Liver (tissue), 9 donors: ENCODE measurements around the gene NSL1. TPM values are rescaled to one million over a fixed set of nuclear protein-coding genes. Genes with fewer than 3 reads are reported as not detected.
"Not testable (repeated sequence)": the region's sequence is repeated elsewhere in the genome, so short reads cannot be mapped to it uniquely, and the experiment has no call there.

Experiments used
- DNase-seq: peaks from one replicate; pipeline ENCODE4 v3.0.0-alpha.2; 2017; ENCODE audit warnings: low spot score
- H3K27ac ChIP-seq, 2 donors: one replicate each; pipeline ENCODE4 v1.7.0; 2013; ENCODE audit warnings: inconsistent platforms in 2 of 2, low read length in 2 of 2, control low read depth in 1 of 2, low read depth in 1 of 2, mild to moderate bottlenecking in 1 of 2
- H3K27me3 ChIP-seq, 4 donors: one replicate each; pipeline versions ENCODE4 v1.6.1 to v1.7.0; 2013; ENCODE audit warnings: low read length in 3 of 4, inconsistent platforms in 1 of 4, mild to moderate bottlenecking in 1 of 4, moderate library complexity in 1 of 4; ENCODE audit not compliant: control insufficient read depth in 4 of 4, insufficient read depth in 4 of 4
- H3K36me3 ChIP-seq, 4 donors: one replicate each; pipeline versions ENCODE4 v1.6.1 to v1.7.0; 2013; ENCODE audit warnings: low read length in 3 of 4, mild to moderate bottlenecking in 3 of 4, low read depth in 1 of 4, moderate library complexity in 1 of 4; ENCODE audit not compliant: control insufficient read depth in 4 of 4, insufficient read depth in 3 of 4
- H3K4me1 ChIP-seq, 4 donors: one replicate each; pipeline versions ENCODE4 v1.6.1 to v1.7.0; 2013; ENCODE audit warnings: low read length in 3 of 4, mild to moderate bottlenecking in 3 of 4, moderate library complexity in 1 of 4; ENCODE audit not compliant: control insufficient read depth in 4 of 4, insufficient read depth in 4 of 4
- H3K4me3 ChIP-seq, 3 donors: one replicate each; pipeline versions ENCODE4 v1.6.1 to v1.7.0; 2013; ENCODE audit warnings: low read length in 3 of 3, control low read depth in 1 of 3, low read depth in 1 of 3, mild to moderate bottlenecking in 1 of 3
- H3K9ac ChIP-seq, 2 donors: one replicate each; pipeline ENCODE4 v1.7.0; 2013; ENCODE audit warnings: low read length in 2 of 2, mild to moderate bottlenecking in 2 of 2, moderate library complexity in 2 of 2, control low read depth in 1 of 2, low read depth in 1 of 2
- H3K9me3 ChIP-seq, 4 donors: one replicate each; pipeline versions ENCODE4 v1.6.1 to v1.7.0; 2013; ENCODE audit warnings: low read length in 3 of 4; ENCODE audit not compliant: control insufficient read depth in 4 of 4
- CTCF ChIP-seq: fragments of 150-350 bp; IDR thresholded peaks from 2 replicates; pipeline ENCODE4 v1.5.1; 2017; ENCODE audit warnings: improper control_type of control experiment, low read depth, low read length; ENCODE audit not compliant: missing input control
- EGR1 ChIP-seq, 2 donors: IDR thresholded peaks; 2 replicates each; pipeline ENCODE4 v1.6.1; 2016 to 2018; ENCODE audit warnings: antibody characterized with exemption in 2 of 2, low read depth in 2 of 2
- FOXA2 ChIP-seq: IDR thresholded peaks from 2 replicates; pipeline ENCODE4 v1.6.1; 2016; ENCODE audit warnings: antibody characterized with exemption
- GABPA ChIP-seq, 2 donors: IDR thresholded peaks in 1 of 2; conservative IDR thresholded peaks in 1 of 2; 2 replicates each; pipeline ENCODE4 v1.6.1; 2016; ENCODE audit warnings: antibody characterized with exemption in 2 of 2, mild to moderate bottlenecking in 1 of 2, moderate library complexity in 1 of 2
- HNF4A ChIP-seq, 2 donors: conservative IDR thresholded peaks; 2 replicates each; pipeline ENCODE4 v1.6.1; 2016; ENCODE audit warnings: antibody characterized with exemption in 2 of 2, mild to moderate bottlenecking in 2 of 2
- HNF4G ChIP-seq: IDR thresholded peaks from 2 replicates; pipeline ENCODE4 v1.6.1; 2016; ENCODE audit warnings: antibody characterized with exemption
- JUND ChIP-seq, 2 donors: IDR thresholded peaks; 2 replicates each; pipeline ENCODE4 v1.6.1; 2016; ENCODE audit warnings: antibody characterized with exemption in 2 of 2
- NR2F2 ChIP-seq: IDR thresholded peaks from 2 replicates; pipeline ENCODE4 v1.6.1; 2016; ENCODE audit warnings: antibody characterized with exemption
- RXRA ChIP-seq, 2 donors: IDR thresholded peaks; 2 replicates each; pipeline ENCODE4 v1.6.1; 2017 to 2018; ENCODE audit warnings: antibody characterized with exemption in 2 of 2, mild to moderate bottlenecking in 1 of 2
- SP1 ChIP-seq: IDR thresholded peaks from 2 replicates; pipeline ENCODE4 v1.6.1; 2018; ENCODE audit warnings: antibody characterized with exemption, mild to moderate bottlenecking
- TAF1 ChIP-seq: conservative IDR thresholded peaks from 2 replicates; pipeline ENCODE4 v1.6.1; 2016; ENCODE audit warnings: antibody characterized with exemption, mild to moderate bottlenecking
- WGBS: extraction: QIAGEN DNeasy Blood & Tissue Kit; methylation state at CpG from one replicate; pipeline ENCODE4 v1.1.7; 2013; 5-methylcytosine and 5-hydroxymethylcytosine counted together
- polyA plus RNA-seq, 2 donors: library from polyadenylated mRNA; stranded (reverse) in 1 of 2; unstranded in 1 of 2; fragments of 200-250 nt in 1 of 2; fragments of >200 nt in 1 of 2; fragmentation: Nextera tagmentation in 1 of 2; extraction: Ambion mirVana in 1 of 2; gene quantifications; one replicate each; pipeline versions ENCODE4 v1.2.1 to v1.2.3, GENCODE V29; 2013 to 2015
- total RNA-seq, 2 donors: library from RNA; depleted of rRNA; stranded (reverse); fragments of >200 nt; gene quantifications; one replicate each; pipeline ENCODE4 v1.2.3, GENCODE V29; 2014
- donor health status: healthy.
- donor health status: healthy.
- donor health status: healthy.
- donor health status: healthy.
- donor health status: healthy.

The NSL1 gene
- total and polyA plus RNA-seq, 4 donors, result 17.2 to 31.3 (median 18.7) TPM

GRCh38 chr1:212728606-212729005 is 63.0 kb downstream of the NSL1 start:
- H3K36me3 ChIP-seq, result peaks cover 0 to 1% (median 0%) of the 10 kb centered on the region in 4 donors
- H3K9me3 ChIP-seq, result no peaks in the 10 kb centered on the region
- peak overlapping the region in 1 of 2 donors; percentile 5 for H3K27ac ChIP-seq
- WGBS, result 39% methylated on average over 5 of the region's 5 CpGs
- H3K4me1 ChIP-seq, result peaks cover 3 to 14% (median 5%) of the 10 kb centered on the region in 4 donors
- no peaks in the 10 kb centered on the region for H3K27me3 ChIP-seq
- H3K4me3 ChIP-seq, result no peak overlapping the region
- no peak for TF ChIP-seq JUND (IDR thresholded peaks at IDR 0.05)
- TF ChIP-seq HNF4A (conservative IDR thresholded peaks at IDR 0.05), result peak; percentile 74 to 75
- peak; percentile 11 to 21 for TF ChIP-seq RXRA (IDR thresholded peaks at IDR 0.05)
- peak; percentile 61 for TF ChIP-seq HNF4G
- no peak for TF ChIP-seq TAF1
- TF ChIP-seq SP1, result peak; percentile 45
- no peak for DNase-seq
- no peak overlapping the region for H3K9ac ChIP-seq

GRCh38 chr1:212727386-212728181 is 64.0 kb downstream of the NSL1 start:
- WGBS, result 87% methylated on average over 13 of the region's 13 CpGs
- no peaks in the 10 kb centered on the region for H3K9me3 ChIP-seq
- H3K4me3 ChIP-seq, result no peak overlapping the region
- no peak overlapping the region for H3K27ac ChIP-seq
- H3K27me3 ChIP-seq, result no peaks in the 10 kb centered on the region
- TF ChIP-seq FOXA2, result no peak
- no peak for TF ChIP-seq CTCF
- TF ChIP-seq SP1, result no peak
- TF ChIP-seq TAF1, result no peak
- no peak for TF ChIP-seq EGR1 (IDR thresholded peaks at IDR 0.05; ENCODE audit: low read depth in 2 of 2)
- TF ChIP-seq RXRA (IDR thresholded peaks at IDR 0.05), result no peak
- TF ChIP-seq NR2F2, result no peak
- no peak for TF ChIP-seq GABPA (IDR thresholded peaks at IDR 0.05 in 1 of 2, conservative IDR thresholded peaks at IDR 0.05 in 1 of 2)
- DNase-seq, result no peak
- H3K36me3 ChIP-seq, result peaks cover 0 to 1% (median 0%) of the 10 kb centered on the region in 4 donors
- peaks cover 3 to 14% (median 5%) of the 10 kb centered on the region in 4 donors for H3K4me1 ChIP-seq
- no peak overlapping the region for H3K9ac ChIP-seq

- not testable (repeated sequence) for H3K27ac ChIP-seq, H3K9me3 ChIP-seq, H3K4me3 ChIP-seq, H3K27me3 ChIP-seq, H3K9ac ChIP-seq, H3K36me3 ChIP-seq, DNase-seq
- H3K4me1 ChIP-seq, result peaks cover 4 to 14% (median 5%) of the 10 kb centered on the region in 4 donors
- 97% methylated on average over 34 of the region's 34 CpGs for WGBS
Observed at GRCh38 chr1:212724679-212725078, 66.9 kb downstream of the NSL1 start.
